GM13977 (cell line): ENCODE measurements around the gene EXOC8.

ENCODE experiments used
- DNase-seq: peaks from one replicate; pipeline ENCODE4 v3.0.0; 2012; ENCODE audit warnings: low spot score
- in situ Hi-C: fragments of 300-500 bp; cut with MboI; formaldehyde crosslinking; loops from one replicate; pipeline ENCODE4 v1.12.0; 2022; ENCODE audit warnings: low sequenced_read_pairs, low pct_unique_long_range_greater_than_20kb, mixed read lengths, inconsistent platforms; ENCODE audit not compliant: unreplicated experiment
- TF ChIP-seq, protein P1 (sequence below): IDR thresholded peaks from 2 replicates; pipeline ENCODE4 v1.5.1; 2012; ENCODE audit warnings: mild to moderate bottlenecking, control low read depth; ENCODE audit not compliant: insufficient read depth; ENCODE audit errors: extremely low read depth, missing control alignments

The EXOC8 gene

DNA sequence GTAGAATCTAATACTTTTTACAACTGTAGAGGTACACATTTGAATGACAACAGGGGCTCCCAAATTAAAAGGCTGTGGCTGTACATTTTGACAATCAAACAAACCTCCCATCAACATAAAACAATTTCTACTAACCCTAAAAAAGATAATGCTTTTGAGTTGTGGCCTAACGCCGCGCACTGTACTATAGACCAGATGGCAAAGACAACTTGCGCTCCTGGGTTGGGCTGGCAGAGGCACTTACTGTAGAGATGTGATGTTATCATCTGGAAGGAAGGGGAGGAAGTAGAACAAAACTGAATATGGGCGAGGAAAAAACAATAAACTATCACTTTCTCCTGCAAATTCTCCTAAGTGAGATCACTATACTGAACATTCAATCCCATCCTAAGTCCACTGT, 26.5 kb upstream of the EXOC8 start:
- in situ Hi-C loops = no loop called here
- no peak for DNase-seq
- TF ChIP-seq, protein P1, sequence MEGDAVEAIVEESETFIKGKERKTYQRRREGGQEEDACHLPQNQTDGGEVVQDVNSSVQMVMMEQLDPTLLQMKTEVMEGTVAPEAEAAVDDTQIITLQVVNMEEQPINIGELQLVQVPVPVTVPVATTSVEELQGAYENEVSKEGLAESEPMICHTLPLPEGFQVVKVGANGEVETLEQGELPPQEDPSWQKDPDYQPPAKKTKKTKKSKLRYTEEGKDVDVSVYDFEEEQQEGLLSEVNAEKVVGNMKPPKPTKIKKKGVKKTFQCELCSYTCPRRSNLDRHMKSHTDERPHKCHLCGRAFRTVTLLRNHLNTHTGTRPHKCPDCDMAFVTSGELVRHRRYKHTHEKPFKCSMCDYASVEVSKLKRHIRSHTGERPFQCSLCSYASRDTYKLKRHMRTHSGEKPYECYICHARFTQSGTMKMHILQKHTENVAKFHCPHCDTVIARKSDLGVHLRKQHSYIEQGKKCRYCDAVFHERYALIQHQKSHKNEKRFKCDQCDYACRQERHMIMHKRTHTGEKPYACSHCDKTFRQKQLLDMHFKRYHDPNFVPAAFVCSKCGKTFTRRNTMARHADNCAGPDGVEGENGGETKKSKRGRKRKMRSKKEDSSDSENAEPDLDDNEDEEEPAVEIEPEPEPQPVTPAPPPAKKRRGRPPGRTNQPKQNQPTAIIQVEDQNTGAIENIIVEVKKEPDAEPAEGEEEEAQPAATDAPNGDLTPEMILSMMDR = no peak

GRCh38 chr1:231363624-231364023, 26.0 kb upstream of the EXOC8 start:
- no peak for DNase-seq
- TF ChIP-seq, protein P1 = no peak
- in situ Hi-C loops = no loop called here

DNA sequence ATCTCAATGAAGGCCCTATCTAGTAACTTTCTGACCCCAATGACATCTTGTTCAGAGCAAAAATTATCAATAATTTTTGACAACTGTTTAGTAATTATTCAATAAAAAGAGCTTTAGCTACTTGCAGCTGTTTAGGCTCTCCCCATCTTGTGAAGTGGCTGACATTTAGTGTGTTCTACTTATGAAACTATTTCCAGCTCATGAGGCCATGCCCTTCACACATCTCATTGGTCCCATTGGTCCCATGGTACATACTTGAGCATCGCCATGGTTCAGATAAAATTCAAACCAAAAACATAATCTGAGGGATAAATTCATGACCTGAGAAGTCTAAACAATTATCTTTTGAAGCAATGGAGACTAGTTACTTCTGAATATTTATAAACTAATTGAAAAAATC, 24.7 kb upstream of the EXOC8 start:
- TF ChIP-seq, protein P1 = no peak
- DNase-seq = no peak
- in situ Hi-C loops = no loop called here

DNA sequence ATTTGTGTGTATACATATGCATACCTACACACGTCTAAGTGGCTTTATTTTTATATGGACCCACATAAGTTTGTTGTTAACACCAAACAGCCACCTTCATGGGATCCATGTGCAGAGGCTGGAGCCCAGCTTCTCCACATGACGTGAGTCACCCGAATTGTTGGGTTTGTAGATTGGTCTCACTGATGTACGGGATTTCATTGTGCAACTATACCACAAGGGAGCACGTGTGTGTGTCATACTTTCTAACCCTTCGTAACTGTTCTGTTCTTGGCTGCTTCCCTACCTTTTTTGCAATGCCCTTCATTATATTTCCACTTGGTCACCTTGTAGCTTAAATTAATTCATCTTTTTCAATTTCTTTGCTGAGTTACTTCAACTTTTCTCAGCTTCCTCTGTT, 21.5 kb upstream of the EXOC8 start:
- TF ChIP-seq, protein P1 = no peak
- in situ Hi-C loops = loop anchor here (10.0 kb wide), 1 partner anchor 246 kb away; no protein-coding TSS in a partner anchor
- DNase-seq = no peak

- TF ChIP-seq, protein P1 = peak; percentile 76
- DNase-seq = peak; percentile 63
- in situ Hi-C loops = loop anchor here (10.0 kb wide), 1 partner anchor 247 kb away; no protein-coding TSS in a partner anchor
Observed at GRCh38 chr1:231357831-231358354, 20.2 kb upstream of the EXOC8 start.

GRCh38 chr1:231357187-231357772, 19.6 kb upstream of the EXOC8 start:
- in situ Hi-C loops = loop anchor here (10.0 kb wide), 1 partner anchor 248 kb away; no protein-coding TSS in a partner anchor
- no peak for DNase-seq
- TF ChIP-seq, protein P1 = no peak

DNA sequence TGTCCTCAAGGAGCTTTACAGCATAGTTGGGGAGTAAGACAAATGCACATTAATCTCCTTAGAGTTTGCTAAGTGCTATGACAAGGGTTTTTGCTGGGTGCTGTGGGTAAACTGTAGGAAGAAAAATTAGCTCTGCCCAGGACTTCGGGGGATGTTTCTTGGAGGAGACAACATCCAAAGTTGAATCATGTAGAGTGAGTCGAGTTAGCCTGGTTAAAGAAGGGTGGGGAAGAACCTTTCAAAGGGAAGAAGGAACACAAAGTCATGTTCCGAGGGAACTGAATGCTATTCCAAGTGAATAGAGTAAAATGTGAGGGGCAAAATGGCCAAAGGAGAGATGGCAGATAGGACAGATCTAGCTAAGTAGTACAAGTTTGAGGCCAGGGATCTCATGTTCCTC, 17.5 kb upstream of the EXOC8 start:
- TF ChIP-seq, protein P1 = no peak
- DNase-seq = no peak
- in situ Hi-C loops = loop anchor here (10.0 kb wide), 1 partner anchor 250 kb away; no protein-coding TSS in a partner anchor
